K562 (cell line): Measurements from ENCODE around the gene EEFSEC. TPM values are rescaled to one million over a fixed set of nuclear protein-coding genes. Genes with fewer than 3 reads are reported as not detected.
A peak's percentile ranks its signal among the peaks of the same experiment; 100 is the strongest.

Experiments used
- ATAC-seq: fragments of 200-7000 bp; cut with Tn5 transposase; 3 replicates; pipeline ENCODE4 v1.9.1; 2020; ENCODE audit warnings: moderate library complexity
- BruUV-seq: library from RNA; stranded (reverse); fragments of 400-500 nt; replicated peaks from 2 replicates; lab custom pipeline; 2021; lab: Mats Ljungman, UMichigan
- CTCF ChIA-PET: fragments of 300-600 bp; formaldehyde crosslinking; extraction: SDS; loops from one replicate; lab custom pipeline; 2021; ENCODE audit warnings: low intra/inter-chr PET ratio; lab: Yijun Ruan, JAX
- POLR2A ChIA-PET: fragments of 300-600, 350-650 bp; sonication (Branson Sonifier 250); formaldehyde crosslinking; extraction: SDS; loops from one replicate; lab custom pipeline; 2021; ENCODE audit warnings: antibody characterized with exemption, inconsistent platforms; lab: Yijun Ruan, JAX
- DNase-seq, 4 experiments: peaks; one replicate each; pipeline versions ENCODE4 v3.0.0 to v3.0.0-alpha.2; 2011 to 2018; ENCODE audit warnings: low spot score in 3 of 4, mixed read lengths in 3 of 4; ENCODE audit errors: extremely low read depth in 1 of 4
- FAIRE-seq: peaks from 2 replicates; lab custom pipeline; 2011; peaks lifted over from hg19 to GRCh38; lab: Jason Lieb, UNC
- H2AFZ ChIP-seq: 2 replicates; pipeline ENCODE4 v1.6.0; 2011; ENCODE audit warnings: low read depth, low read length, control low read depth, inconsistent platforms
- H3K27ac ChIP-seq: fragments of 200-600 bp; 3 replicates; pipeline ENCODE4 v1.8.0; 2011; ENCODE audit warnings: low read depth, mild to moderate bottlenecking, control low read depth, inconsistent platforms, low read length, moderate library complexity, mixed read lengths; ENCODE audit errors: extremely low read depth
- H3K27me3 ChIP-seq, 2 experiments: fragments of 300-600 bp in 1 of 2; 2 replicates in 1 of 2; 3 replicates in 1 of 2; pipeline versions ENCODE4 v1.6.0 to v1.8.0; 2011; ENCODE audit warnings: inconsistent platforms in 2 of 2, low read length in 2 of 2, mild to moderate bottlenecking in 1 of 2, mixed read lengths in 1 of 2, moderate library complexity in 1 of 2; ENCODE audit not compliant: control insufficient read depth in 2 of 2, insufficient read depth in 2 of 2
- H3K36me3 ChIP-seq: fragments of 300-600 bp; 3 replicates; pipeline ENCODE4 v1.8.0; 2011; ENCODE audit warnings: mild to moderate bottlenecking, low read length, inconsistent platforms; ENCODE audit not compliant: control insufficient read depth, insufficient read depth
- H3K4me1 ChIP-seq, 2 experiments: fragments of 200-600 bp in 1 of 2; replicated peaks in 1 of 2; 2 replicates in 1 of 2; 3 replicates in 1 of 2; pipeline versions ENCODE4 v1.5.1 to v1.8.0; 2011; ENCODE audit warnings: inconsistent platforms in 2 of 2, low read length in 2 of 2, mild to moderate bottlenecking in 1 of 2, mixed read lengths in 1 of 2, moderate library complexity in 1 of 2; ENCODE audit not compliant: control insufficient read depth in 2 of 2, insufficient read depth in 2 of 2
- H3K4me2 ChIP-seq: 2 replicates; pipeline ENCODE4 v1.6.1; 2011; ENCODE audit warnings: low read length, control low read depth, inconsistent platforms, mixed read lengths; ENCODE audit not compliant: insufficient read depth
- H3K4me3 ChIP-seq: fragments of 200-600 bp; sonication (generic), shearing (Covaris generic); 2 replicates; pipeline ENCODE4 v1.5.1; 2016; ENCODE audit warnings: control low read depth, inconsistent platforms
- H3K79me2 ChIP-seq: fragments of 200-600 bp; 3 replicates; pipeline ENCODE4 v1.8.0; 2011; ENCODE audit warnings: low read length, inconsistent platforms; ENCODE audit not compliant: control insufficient read depth, insufficient read depth
- H3K9ac ChIP-seq, 2 experiments: 2 replicates each; pipeline versions ENCODE4 v1.6.0 to v1.6.1; 2011; ENCODE audit warnings: low read depth in 2 of 2, low read length in 2 of 2, control low read depth in 1 of 2, inconsistent platforms in 1 of 2, mild to moderate bottlenecking in 1 of 2, mixed read lengths in 1 of 2; ENCODE audit not compliant: insufficient read depth in 1 of 2
- H3K9me1 ChIP-seq: one replicate; pipeline ENCODE4 v1.6.0; 2011; ENCODE audit warnings: inconsistent platforms, mild to moderate bottlenecking, low read length, moderate library complexity; ENCODE audit not compliant: control insufficient read depth, insufficient read depth
- H3K9me3 ChIP-seq: replicated peaks from 2 replicates; pipeline ENCODE4 v1.5.1; 2011; ENCODE audit warnings: low read depth, low read length, inconsistent platforms; ENCODE audit not compliant: control insufficient read depth, insufficient read depth
- H4K20me1 ChIP-seq: replicated peaks from 2 replicates; pipeline ENCODE4 v1.6.1; 2011; ENCODE audit warnings: low read length, inconsistent platforms, mixed read lengths; ENCODE audit not compliant: control insufficient read depth, insufficient read depth
- FOXJ3 ChIP-seq: sonication (generic); formaldehyde crosslinking; IDR thresholded peaks from 2 replicates; pipeline ENCODE4 v1.4.0; 2020; ENCODE audit warnings: mild to moderate bottlenecking, missing genetic modification reagents
- NCOR1 ChIP-seq: fragments of 450-650 bp; IDR thresholded peaks from 2 replicates; pipeline ENCODE4 v1.6.1; 2016; ENCODE audit warnings: mild to moderate bottlenecking, moderate library complexity
- SMC3 ChIP-seq: conservative IDR thresholded peaks from 2 replicates; pipeline ENCODE4 v1.6.1; 2011; ENCODE audit warnings: low read depth, low read length, improper control_type of control experiment; ENCODE audit not compliant: insufficient read depth
- WGBS: fragments of 100-300 bp; shearing (Covaris generic); methylation state at CpG from one replicate; pipeline ENCODE4 v1.1.6; 2016; ENCODE audit warnings: low coverage, mixed read lengths; ENCODE audit not compliant: insufficient coverage; ENCODE audit errors: missing lambda C conversion rate; 5-methylcytosine and 5-hydroxymethylcytosine counted together
- in situ Hi-C: fragments of 300-500 bp; cut with MboI; formaldehyde crosslinking; loops from 4 replicates; pipeline ENCODE4 v1.15.0; 2018; ENCODE audit warnings: inconsistent platforms, mixed read lengths
- intact Hi-C: fragments of 100-400 bp; cut with micrococcal nuclease; formaldehyde crosslinking; loops from 2 replicates; pipeline ENCODE4 v1.14.2; 2022
- polyA plus RNA-seq, 8 experiments: library from polyadenylated mRNA; depleted of rRNA in 4 of 8; stranded (reverse) in 5 of 8; unstranded in 3 of 8; fragments of >200 nt; fragmentation: Nextera tagmentation in 2 of 8; fragmentation: Illumina TruSeq in 1 of 8; extraction: Ambion mirVana in 2 of 8; extraction: Trizol in 1 of 8; gene quantifications; 2 replicates each; pipeline versions ENCODE4 v1.2.1 to v1.2.3, GENCODE V29; 2011 to 2014; ENCODE audit warnings: inconsistent platforms in 1 of 8, missing spikeins in 1 of 8
- total RNA-seq, 7 experiments: library from RNA; depleted of rRNA in 6 of 7; stranded (reverse); fragments of >200 nt in 6 of 7; fragmentation: Illumina TruSeq in 2 of 7; extraction: Trizol in 2 of 7; gene quantifications; 2 replicates each; pipeline versions ENCODE4 v1.2.1 to v1.2.3, GENCODE V29; 2011 to 2021; ENCODE audit warnings: low replicate concordance in 1 of 7
- TF ChIP-seq, protein P1 (sequence below), 2 experiments: fragments of 450-650 bp; formaldehyde crosslinking in 1 of 2; IDR thresholded peaks; 2 replicates each; pipeline versions ENCODE4 v1.4.0 to v1.6.1; 2014 to 2020; ENCODE audit warnings: mild to moderate bottlenecking in 2 of 2, borderline replicate concordance in 1 of 2, low read depth in 1 of 2

The EEFSEC gene
- total and polyA plus RNA-seq, 9 of the 15 experiments (the other 6 are each of a cell fraction or from before 2014, with no cell fraction given): 0.35 to 11.8 (median 7.7) TPM

DNA sequence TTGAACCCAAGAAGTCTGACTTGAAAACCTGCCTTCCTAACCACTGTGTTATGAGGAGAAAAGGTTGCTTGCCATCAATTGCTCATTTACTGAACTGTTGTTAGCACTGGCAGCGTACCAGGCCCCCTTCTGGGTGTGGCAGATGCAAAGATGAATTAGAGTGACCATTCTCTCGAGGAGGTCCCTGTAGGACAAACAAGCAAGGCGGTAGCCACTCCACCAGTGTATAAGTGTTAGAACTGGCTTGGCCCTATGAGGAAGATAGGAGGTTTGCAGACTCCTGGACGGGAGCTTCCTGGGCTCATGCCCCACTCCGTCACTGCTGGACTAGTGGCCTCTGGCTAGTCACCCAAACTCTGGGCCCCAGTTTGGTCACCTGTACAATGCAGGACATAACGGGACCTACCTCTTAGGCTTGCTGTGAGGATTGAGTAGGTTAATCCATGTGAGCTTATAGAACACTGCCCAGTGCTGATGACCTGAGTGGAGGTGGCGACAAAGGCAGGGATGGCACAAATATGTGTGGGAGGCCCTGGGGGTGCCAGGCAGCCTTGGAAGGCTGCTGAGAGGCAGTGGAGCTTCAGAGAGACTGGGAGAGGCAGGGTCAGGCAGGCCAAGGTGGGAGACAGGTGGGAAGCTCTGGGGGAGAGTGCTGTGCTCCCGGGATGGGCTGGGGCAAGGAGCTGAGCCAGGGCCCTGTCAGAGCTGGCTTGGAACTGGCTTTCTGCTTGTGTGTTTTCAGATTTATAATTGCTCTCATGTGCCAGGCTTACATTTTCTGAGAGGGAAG is 167.5 kb downstream of the EEFSEC start:
- no peaks in the 10 kb centered on the region for H3K36me3 ChIP-seq
- no peak overlapping the region for H3K27ac ChIP-seq
- H3K4me2 ChIP-seq: no peak overlapping the region
- CTCF ChIA-PET: no interaction called here
- no peaks in the 10 kb centered on the region for H3K79me2 ChIP-seq
- H3K9me3 ChIP-seq: no peaks in the 10 kb centered on the region
- H3K4me1 ChIP-seq: peaks cover 0 to 3% of the 10 kb centered on the region in 2 experiments; a peak in 2 of 5 replicates
- H3K9ac ChIP-seq: peak overlapping the region in 1 of 2 experiments; percentile 35; a peak in 1 of 4 replicates
- H3K9me1 ChIP-seq: no peaks in the 10 kb centered on the region
- TF ChIP-seq SMC3 (no peak), FOXJ3 (CRISPR knock-in tag) (no peak), NCOR1 (no peak)
- TF ChIP-seq, protein P1, sequence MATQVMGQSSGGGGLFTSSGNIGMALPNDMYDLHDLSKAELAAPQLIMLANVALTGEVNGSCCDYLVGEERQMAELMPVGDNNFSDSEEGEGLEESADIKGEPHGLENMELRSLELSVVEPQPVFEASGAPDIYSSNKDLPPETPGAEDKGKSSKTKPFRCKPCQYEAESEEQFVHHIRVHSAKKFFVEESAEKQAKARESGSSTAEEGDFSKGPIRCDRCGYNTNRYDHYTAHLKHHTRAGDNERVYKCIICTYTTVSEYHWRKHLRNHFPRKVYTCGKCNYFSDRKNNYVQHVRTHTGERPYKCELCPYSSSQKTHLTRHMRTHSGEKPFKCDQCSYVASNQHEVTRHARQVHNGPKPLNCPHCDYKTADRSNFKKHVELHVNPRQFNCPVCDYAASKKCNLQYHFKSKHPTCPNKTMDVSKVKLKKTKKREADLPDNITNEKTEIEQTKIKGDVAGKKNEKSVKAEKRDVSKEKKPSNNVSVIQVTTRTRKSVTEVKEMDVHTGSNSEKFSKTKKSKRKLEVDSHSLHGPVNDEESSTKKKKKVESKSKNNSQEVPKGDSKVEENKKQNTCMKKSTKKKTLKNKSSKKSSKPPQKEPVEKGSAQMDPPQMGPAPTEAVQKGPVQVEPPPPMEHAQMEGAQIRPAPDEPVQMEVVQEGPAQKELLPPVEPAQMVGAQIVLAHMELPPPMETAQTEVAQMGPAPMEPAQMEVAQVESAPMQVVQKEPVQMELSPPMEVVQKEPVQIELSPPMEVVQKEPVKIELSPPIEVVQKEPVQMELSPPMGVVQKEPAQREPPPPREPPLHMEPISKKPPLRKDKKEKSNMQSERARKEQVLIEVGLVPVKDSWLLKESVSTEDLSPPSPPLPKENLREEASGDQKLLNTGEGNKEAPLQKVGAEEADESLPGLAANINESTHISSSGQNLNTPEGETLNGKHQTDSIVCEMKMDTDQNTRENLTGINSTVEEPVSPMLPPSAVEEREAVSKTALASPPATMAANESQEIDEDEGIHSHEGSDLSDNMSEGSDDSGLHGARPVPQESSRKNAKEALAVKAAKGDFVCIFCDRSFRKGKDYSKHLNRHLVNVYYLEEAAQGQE (IDR thresholded peaks at IDR 0.05; ENCODE audit: borderline replicate concordance): no peak
- TF ChIP-seq, protein P1 (CRISPR knock-in tag; IDR thresholded peaks at IDR 0.05; ENCODE audit: low read depth): no peak
- H3K4me3 ChIP-seq: no peak overlapping the region
- in situ Hi-C loops (no loop called here), intact Hi-C loops (no loop called here)
- WGBS: 76% methylated on average over 7 of the region's 8 CpGs
- FAIRE-seq (no peak), ATAC-seq (no peak), DNase-seq (no peak)
- POLR2A ChIA-PET: no interaction called here
- no peaks in the 10 kb centered on the region for H4K20me1 ChIP-seq
- H2AFZ ChIP-seq: no peak overlapping the region
- BruUV-seq: no TSS peak
- H3K27me3 ChIP-seq: no peaks in the 10 kb centered on the region
